GM18868 (cell line): ENCODE results near the gene LILRB1.
A peak's percentile ranks its signal among the peaks of the same experiment; 100 is the strongest.
"Not testable (repeated sequence)": the region's sequence is repeated elsewhere in the genome, so short reads cannot be mapped to it uniquely, and the experiment has no call there.

ENCODE experiments used
- ATAC-seq: cut with Tn5 transposase; IDR thresholded peaks from one replicate; pipeline ENCODE4 v1.9.1; 2021; ENCODE audit warnings: mild to moderate bottlenecking, moderate library complexity; ENCODE audit not compliant: unreplicated experiment

Gene LILRB1

GRCh38 chr19:54630262-54630661 is at the start of gene LILRB1:
TSS of gene LILRB1 (plus strand) at chr19:54630484. CDS start at chr19:54631074, 590 bp downstream.
- ATAC-seq, result not testable (repeated sequence)

GRCh38 chr19:54586397-54586796 is 43.9 kb upstream of the LILRB1 start:
- no peak for ATAC-seq

- ATAC-seq, result no peak
Observed at GRCh38 chr19:54587026-54587425, 43.3 kb upstream of the LILRB1 start.

GRCh38 chr19:54593445-54593844 is 36.8 kb upstream of the LILRB1 start, which contains the start of gene LILRA1:
TSS of gene LILRA1 (plus strand) at chr19:54593632. CDS start at chr19:54594245, 613 bp downstream.
- ATAC-seq, result not testable (repeated sequence)

- not testable (repeated sequence) for ATAC-seq
Observed at GRCh38 chr19:54593931-54594626, 36.2 kb upstream of the LILRB1 start.

GRCh38 chr19:54594737-54595136 is 35.5 kb upstream of the LILRB1 start:
- ATAC-seq, result no peak

GRCh38 chr19:54595680-54596436 is 34.4 kb upstream of the LILRB1 start:
- not testable (repeated sequence) for ATAC-seq

- no peak for ATAC-seq
Observed at GRCh38 chr19:54600212-54600611, 30.1 kb upstream of the LILRB1 start.

GRCh38 chr19:54606230-54606629 is 24.1 kb upstream of the LILRB1 start:
- no peak for ATAC-seq

- ATAC-seq, result no peak
Observed at GRCh38 chr19:54606891-54607784, 23.1 kb upstream of the LILRB1 start.

GRCh38 chr19:54607785-54608150 is 22.5 kb upstream of the LILRB1 start:
- ATAC-seq, result no peak

- ATAC-seq, result no peak
Observed at GRCh38 chr19:54608205-54608604, 22.1 kb upstream of the LILRB1 start.

- no peak for ATAC-seq
Observed at GRCh38 chr19:54608792-54609191, 21.5 kb upstream of the LILRB1 start.

- ATAC-seq, result no peak
Observed at GRCh38 chr19:54609356-54609791, 20.9 kb upstream of the LILRB1 start.

- no peak for ATAC-seq
Observed at GRCh38 chr19:54612428-54612827, 17.9 kb upstream of the LILRB1 start.

- no peak for ATAC-seq
Observed at GRCh38 chr19:54614726-54615125, 15.6 kb upstream of the LILRB1 start.

GRCh38 chr19:54616057-54616456 is 14.2 kb upstream of the LILRB1 start:
- ATAC-seq, result no peak

- peak; percentile 83 for ATAC-seq
Observed at GRCh38 chr19:54616821-54617560, 13.3 kb upstream of the LILRB1 start.

GRCh38 chr19:54620464-54620863 is 9.8 kb upstream of the LILRB1 start:
- ATAC-seq, result no peak

- ATAC-seq, result no peak
Observed at GRCh38 chr19:54622431-54622830, 7.9 kb upstream of the LILRB1 start.
